KOPT-K1 (cell line): ENCODE measurements around the gene GSTO2.

Experiments used
- H3K27ac ChIP-seq: fragments of 200-600 bp; sonication (generic); 2 replicates; pipeline ENCODE4 v1.5.1; 2016; ENCODE audit warnings: antibody characterized with exemption, mild to moderate bottlenecking, low read depth, low read length; ENCODE audit not compliant: poor library complexity, severe bottlenecking
- H3K36me3 ChIP-seq: fragments of 200-600 bp; sonication (generic); 2 replicates; pipeline ENCODE4 v1.5.1; 2017; ENCODE audit warnings: antibody characterized with exemption, mild to moderate bottlenecking, low read length, moderate library complexity; ENCODE audit not compliant: insufficient read depth
- H3K9me3 ChIP-seq: fragments of 200-600 bp; sonication (generic); 2 replicates; pipeline ENCODE4 v1.5.1; 2017; ENCODE audit warnings: antibody characterized with exemption, low read length, mild to moderate bottlenecking; ENCODE audit not compliant: insufficient read depth, poor library complexity, severe bottlenecking

The GSTO2 gene

GRCh38 chr10:104329735-104330134 lies 60.8 kb downstream of the GSTO2 start:
- no peaks in the 10 kb centered on the region for H3K36me3 ChIP-seq
- H3K27ac ChIP-seq = peak overlapping the region; percentile 68
- no peaks in the 10 kb centered on the region for H3K9me3 ChIP-seq

DNA sequence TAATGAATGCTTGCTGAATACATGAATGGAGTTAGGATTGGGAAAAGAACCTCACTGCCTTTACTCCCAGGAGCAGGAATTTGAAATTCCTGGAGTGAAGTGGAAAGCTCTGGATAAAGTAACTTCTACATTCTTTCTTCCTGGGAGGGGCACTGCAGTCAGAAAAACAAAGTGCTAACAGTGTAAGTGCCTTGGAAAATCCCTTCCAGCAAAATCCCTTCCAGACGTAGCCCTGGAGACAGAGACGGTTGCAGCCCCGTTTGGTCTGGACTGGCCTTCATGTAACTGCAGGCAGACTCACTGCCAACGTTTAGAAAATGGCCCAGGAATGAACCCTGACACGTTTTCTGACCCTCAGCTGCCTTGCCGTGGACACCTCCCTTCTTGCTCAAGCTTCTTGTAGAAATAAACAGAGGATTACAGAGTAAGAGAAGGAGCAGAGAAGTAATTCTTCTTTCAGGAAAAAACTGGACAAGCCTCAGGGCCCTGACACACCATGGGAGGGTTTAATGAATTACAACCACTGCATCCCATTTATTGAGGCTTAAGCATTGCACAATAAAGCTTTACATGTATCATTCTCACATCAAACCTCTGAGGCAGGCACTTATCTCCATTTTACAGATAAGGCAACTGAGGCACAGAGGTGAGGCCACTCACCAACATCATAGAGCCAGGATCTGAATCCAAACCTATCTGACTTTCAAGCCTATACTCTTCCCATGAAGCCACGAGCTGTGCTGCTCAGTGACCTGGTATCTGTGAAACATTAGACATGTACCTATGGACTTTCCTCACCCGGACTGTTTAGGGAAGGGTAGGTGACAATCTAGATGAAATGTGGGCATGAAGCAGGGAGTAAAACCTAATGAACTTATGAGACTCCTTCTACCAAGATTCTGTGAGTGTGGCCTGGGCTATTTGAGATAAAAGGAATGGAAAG lies 61.5 kb downstream of the GSTO2 start:
- Histone ChIP-seq H3K36me3 (no peaks in the 10 kb centered on the region), H3K9me3 (no peaks in the 10 kb centered on the region), H3K27ac (no peak overlapping the region)

- Histone ChIP-seq H3K27ac (no peak overlapping the region), H3K9me3 (no peaks in the 10 kb centered on the region), H3K36me3 (no peaks in the 10 kb centered on the region)
Measured at GRCh38 chr10:104331208-104331838, 62.3 kb downstream of the GSTO2 start.

- no peaks in the 10 kb centered on the region for H3K9me3 ChIP-seq
- H3K27ac ChIP-seq = no peak overlapping the region
- no peaks in the 10 kb centered on the region for H3K36me3 ChIP-seq
Measured at GRCh38 chr10:104332243-104333031, 63.5 kb downstream of the GSTO2 start.

- no peaks in the 10 kb centered on the region for H3K9me3 ChIP-seq
- H3K27ac ChIP-seq = no peak overlapping the region
- H3K36me3 ChIP-seq = no peaks in the 10 kb centered on the region
Measured at GRCh38 chr10:104333032-104333727, 64.2 kb downstream of the GSTO2 start.

- Histone ChIP-seq H3K27ac (no peak overlapping the region), H3K9me3 (no peaks in the 10 kb centered on the region), H3K36me3 (no peaks in the 10 kb centered on the region)
Measured at GRCh38 chr10:104333728-104334373, 64.9 kb downstream of the GSTO2 start.

DNA sequence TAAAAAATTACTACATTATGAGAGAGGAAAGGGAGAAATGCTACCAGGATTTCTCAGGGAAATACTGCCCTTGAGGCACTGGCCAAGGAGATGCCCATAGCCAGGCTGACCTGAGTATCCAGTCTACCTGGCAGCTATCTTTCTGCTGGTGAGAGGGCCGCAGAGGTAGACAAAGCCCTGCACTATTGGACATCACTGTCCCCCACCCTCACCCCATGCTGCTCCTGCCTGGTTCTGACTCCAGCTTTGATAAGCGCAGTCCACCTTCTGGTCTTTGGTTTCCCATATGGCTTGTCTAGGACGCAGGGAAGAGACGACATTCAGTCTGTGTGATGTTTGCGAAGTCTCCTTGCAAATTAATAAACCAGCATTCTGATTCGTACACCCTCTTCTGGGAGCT lies 65.6 kb downstream of the GSTO2 start:
- Histone ChIP-seq H3K36me3 (no peaks in the 10 kb centered on the region), H3K27ac (no peak overlapping the region), H3K9me3 (no peaks in the 10 kb centered on the region)

DNA sequence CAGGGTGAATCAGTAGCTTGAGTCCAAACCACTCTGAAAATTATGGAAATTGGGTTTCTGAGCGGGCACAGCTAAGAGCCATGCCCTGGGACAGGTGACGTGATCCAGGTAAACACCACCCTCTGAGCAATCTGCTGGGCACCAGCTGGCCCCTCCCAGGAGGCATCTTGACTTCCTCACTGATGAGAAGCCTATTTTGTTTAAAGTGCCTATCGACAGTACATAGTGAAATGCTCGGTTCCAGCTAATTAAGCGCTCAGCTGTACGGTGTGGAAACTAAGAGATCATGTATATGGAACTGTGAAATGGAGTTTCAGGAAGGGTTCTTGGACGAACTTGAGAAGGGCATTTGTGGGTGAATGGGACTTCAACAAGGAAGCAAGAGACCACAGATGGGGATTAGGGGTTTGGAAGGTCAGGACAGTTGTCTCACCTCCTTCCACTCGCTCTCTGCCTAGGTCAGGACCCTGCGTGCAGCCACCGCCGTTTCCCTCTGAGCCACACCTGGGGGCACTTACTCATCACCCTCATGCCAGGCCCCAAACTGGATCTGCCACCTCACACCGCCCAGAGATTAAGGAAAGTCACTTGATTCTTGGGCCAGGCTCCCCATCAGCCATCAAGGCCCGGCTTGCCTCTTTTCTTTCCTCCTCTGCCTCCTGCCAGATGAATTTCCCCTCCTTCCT lies 66.1 kb downstream of the GSTO2 start:
- no peak overlapping the region for H3K27ac ChIP-seq
- no peaks in the 10 kb centered on the region for H3K9me3 ChIP-seq
- no peaks in the 10 kb centered on the region for H3K36me3 ChIP-seq

- Histone ChIP-seq H3K36me3 (no peaks in the 10 kb centered on the region), H3K27ac (no peak overlapping the region), H3K9me3 (no peaks in the 10 kb centered on the region)
Measured at GRCh38 chr10:104336821-104337467, 68.0 kb downstream of the GSTO2 start.

DNA sequence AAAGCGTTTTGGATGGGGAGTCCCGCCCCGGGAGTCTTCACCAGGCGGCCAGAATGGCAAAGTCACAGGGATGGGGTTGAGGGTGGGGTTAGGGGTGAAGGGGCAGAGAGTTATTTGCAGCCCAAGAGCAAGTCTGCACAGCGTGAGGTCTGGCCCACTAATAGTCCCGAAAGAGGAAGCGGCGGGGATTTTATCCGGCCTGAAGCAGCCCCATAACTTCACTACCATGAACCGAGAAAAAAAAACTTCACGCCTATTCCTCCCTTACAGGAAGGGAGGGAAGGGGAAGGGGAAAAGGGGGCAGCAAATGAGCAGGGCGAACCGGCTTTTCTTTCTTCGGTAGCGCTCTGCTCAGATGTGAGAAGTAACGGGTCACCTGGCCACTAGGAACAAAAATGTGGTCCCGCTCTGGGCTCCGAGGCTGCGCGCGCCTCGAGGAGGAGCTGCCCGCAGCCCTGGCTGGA lies 68.6 kb downstream of the GSTO2 start:
- peak overlapping the region; percentile 86 for H3K27ac ChIP-seq
- no peaks in the 10 kb centered on the region for H3K9me3 ChIP-seq
- H3K36me3 ChIP-seq = no peaks in the 10 kb centered on the region

DNA sequence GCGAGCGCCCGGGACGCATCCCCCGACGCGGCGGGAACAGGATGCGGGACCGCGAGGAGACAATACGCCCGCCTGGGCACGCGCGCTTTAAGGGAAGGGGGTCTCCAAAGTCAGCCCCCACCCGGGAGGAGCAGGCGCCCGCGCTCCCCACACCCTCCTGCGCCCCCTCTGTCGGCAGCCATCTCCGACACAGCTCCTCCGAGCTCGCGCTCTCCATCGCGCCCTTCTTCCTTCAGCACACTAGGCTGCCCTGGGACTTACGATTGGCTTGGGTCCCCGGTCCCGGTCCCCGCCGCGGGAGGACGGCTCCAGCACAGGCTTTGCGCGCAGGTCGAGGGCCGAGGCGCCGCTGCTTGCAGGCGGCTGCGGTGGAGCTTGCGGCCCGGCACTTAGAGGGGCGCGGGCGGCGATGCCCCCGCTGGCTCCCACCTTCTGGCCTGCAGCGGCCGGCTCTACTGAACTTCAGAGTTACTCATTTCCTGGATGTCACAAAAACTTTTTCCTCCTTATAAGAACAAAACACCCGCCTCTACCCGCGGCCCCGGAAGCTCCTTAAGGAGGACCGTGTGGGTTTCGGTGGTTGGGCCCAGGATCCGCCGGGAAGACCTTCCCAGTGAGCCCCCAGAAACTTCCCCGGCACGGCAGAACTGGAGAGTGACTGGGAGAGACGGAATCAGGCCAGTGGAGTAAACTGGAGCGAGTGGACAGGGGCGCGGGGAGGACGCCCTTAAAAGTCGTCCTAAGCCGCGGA lies 69.2 kb downstream of the GSTO2 start, which contains the start of gene ITPRIP:
Gene ITPRIP, minus strand, starts transcription at position 481 of the 751 bp plus-strand sequence. CDS start 22,414 bp downstream, outside the sequence.
- H3K36me3 ChIP-seq = no peaks in the 10 kb centered on the region
- H3K27ac ChIP-seq = peak within 1 kb of the TSS; percentile 86
- no peaks in the 10 kb centered on the region for H3K9me3 ChIP-seq

DNA sequence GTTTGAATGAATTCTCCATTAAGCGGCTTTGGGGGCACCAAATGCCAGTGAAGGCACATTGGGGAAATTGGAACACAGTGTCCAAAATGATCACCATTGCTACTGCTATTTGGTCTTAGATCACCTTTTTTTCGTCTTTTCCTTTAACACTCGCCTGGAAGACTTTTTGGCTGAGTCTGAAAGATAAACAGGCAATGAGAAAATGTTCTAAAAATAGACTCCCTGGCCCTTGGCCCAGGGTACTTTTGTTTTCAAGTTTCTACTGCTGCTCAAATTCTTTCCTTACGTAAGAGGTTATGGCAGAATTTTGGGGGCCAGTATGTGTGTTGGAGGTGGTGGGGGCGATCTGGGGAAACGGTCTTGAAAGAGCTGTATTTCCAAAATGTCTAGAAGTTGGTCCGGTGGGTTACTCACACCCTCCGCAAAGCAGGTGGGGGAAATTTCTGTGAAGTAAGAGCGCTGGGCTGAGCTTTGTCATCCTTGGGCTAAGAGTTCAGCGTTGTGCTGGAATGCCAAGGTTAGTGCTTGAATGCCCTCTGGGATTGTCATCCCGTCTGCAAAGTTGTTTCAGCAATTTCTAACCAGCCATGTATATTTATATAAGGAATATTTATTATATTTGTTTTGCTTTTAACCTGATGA lies 70.6 kb downstream of the GSTO2 start:
- no peaks in the 10 kb centered on the region for H3K36me3 ChIP-seq
- H3K9me3 ChIP-seq = no peaks in the 10 kb centered on the region
- H3K27ac ChIP-seq = no peak overlapping the region
